ENCODE measurements around the gene CAVIN1.

- TF ChIP-seq, protein P1, sequence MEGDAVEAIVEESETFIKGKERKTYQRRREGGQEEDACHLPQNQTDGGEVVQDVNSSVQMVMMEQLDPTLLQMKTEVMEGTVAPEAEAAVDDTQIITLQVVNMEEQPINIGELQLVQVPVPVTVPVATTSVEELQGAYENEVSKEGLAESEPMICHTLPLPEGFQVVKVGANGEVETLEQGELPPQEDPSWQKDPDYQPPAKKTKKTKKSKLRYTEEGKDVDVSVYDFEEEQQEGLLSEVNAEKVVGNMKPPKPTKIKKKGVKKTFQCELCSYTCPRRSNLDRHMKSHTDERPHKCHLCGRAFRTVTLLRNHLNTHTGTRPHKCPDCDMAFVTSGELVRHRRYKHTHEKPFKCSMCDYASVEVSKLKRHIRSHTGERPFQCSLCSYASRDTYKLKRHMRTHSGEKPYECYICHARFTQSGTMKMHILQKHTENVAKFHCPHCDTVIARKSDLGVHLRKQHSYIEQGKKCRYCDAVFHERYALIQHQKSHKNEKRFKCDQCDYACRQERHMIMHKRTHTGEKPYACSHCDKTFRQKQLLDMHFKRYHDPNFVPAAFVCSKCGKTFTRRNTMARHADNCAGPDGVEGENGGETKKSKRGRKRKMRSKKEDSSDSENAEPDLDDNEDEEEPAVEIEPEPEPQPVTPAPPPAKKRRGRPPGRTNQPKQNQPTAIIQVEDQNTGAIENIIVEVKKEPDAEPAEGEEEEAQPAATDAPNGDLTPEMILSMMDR (IDR thresholded peaks at IDR 0.05) = no peak
- TF ChIP-seq ZFX (IDR thresholded peaks at IDR 0.05; ENCODE audit: borderline replicate concordance) = no peak
Observed at GRCh38 chr17:42389899-42390298, 33.2 kb downstream of the CAVIN1 start.

All from 22Rv1 (cell line).